ENCODE data around the gene MAPK10. TPM values are rescaled to one million over a fixed set of nuclear protein-coding genes. Genes with fewer than 3 reads are reported as not detected.
A peak's percentile ranks its signal among the peaks of the same experiment; 100 is the strongest.

Gene MAPK10
- total and polyA plus RNA-seq, 8 donors: 16.1 to 44.4 (median 30.5) TPM

DNA sequence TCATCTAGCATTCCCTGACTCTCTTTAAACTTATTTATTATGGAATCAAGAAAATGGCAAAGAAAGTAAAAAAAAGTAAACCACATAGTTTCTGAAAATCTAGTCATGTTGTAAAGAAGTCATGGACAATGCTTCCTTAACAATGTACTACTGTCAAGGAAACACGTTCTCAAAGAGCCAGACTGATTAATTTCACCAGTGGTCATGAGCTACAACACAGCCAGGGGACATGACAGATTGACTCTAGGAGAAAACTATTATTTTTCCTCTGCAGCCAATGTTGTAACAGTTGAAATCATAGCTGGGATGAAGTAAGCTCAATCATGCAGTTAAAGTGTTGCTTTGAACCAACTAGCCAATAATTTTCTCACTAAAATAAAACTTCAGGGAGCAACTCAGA lies 109.2 kb downstream of the MAPK10 start:
- H3K9me3 ChIP-seq: peaks cover 0 to 3% of the 10 kb centered on the region in 2 donors
- DNase-seq (no peak), ATAC-seq (no peak)
- intact Hi-C loops (cut with DNase I): no loop called here
- H3K36me3 ChIP-seq: no peaks in the 10 kb centered on the region
- TF ChIP-seq, protein P1, sequence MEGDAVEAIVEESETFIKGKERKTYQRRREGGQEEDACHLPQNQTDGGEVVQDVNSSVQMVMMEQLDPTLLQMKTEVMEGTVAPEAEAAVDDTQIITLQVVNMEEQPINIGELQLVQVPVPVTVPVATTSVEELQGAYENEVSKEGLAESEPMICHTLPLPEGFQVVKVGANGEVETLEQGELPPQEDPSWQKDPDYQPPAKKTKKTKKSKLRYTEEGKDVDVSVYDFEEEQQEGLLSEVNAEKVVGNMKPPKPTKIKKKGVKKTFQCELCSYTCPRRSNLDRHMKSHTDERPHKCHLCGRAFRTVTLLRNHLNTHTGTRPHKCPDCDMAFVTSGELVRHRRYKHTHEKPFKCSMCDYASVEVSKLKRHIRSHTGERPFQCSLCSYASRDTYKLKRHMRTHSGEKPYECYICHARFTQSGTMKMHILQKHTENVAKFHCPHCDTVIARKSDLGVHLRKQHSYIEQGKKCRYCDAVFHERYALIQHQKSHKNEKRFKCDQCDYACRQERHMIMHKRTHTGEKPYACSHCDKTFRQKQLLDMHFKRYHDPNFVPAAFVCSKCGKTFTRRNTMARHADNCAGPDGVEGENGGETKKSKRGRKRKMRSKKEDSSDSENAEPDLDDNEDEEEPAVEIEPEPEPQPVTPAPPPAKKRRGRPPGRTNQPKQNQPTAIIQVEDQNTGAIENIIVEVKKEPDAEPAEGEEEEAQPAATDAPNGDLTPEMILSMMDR (IDR thresholded peaks at IDR 0.05): no peak
- H3K27me3 ChIP-seq: no peaks in the 10 kb centered on the region
- no peak overlapping the region for H3K27ac ChIP-seq
- H3K4me3 ChIP-seq: no peak overlapping the region
- H3K4me1 ChIP-seq: no peaks in the 10 kb centered on the region

- intact Hi-C loops (cut with DNase I): no loop called here
- H3K4me1 ChIP-seq: no peaks in the 10 kb centered on the region
- H3K27me3 ChIP-seq: no peaks in the 10 kb centered on the region
- DNase-seq (no peak), ATAC-seq (peak; percentile 83)
- no peak overlapping the region for H3K27ac ChIP-seq
- H3K4me3 ChIP-seq: no peak overlapping the region
- peaks cover 0 to under 1% of the 10 kb centered on the region in 2 donors for H3K9me3 ChIP-seq
- TF ChIP-seq, protein P1 (IDR thresholded peaks at IDR 0.05): no peak
- H3K36me3 ChIP-seq: no peaks in the 10 kb centered on the region
Measured at GRCh38 chr4:86250006-86250405, 109.8 kb downstream of the MAPK10 start.

DNA sequence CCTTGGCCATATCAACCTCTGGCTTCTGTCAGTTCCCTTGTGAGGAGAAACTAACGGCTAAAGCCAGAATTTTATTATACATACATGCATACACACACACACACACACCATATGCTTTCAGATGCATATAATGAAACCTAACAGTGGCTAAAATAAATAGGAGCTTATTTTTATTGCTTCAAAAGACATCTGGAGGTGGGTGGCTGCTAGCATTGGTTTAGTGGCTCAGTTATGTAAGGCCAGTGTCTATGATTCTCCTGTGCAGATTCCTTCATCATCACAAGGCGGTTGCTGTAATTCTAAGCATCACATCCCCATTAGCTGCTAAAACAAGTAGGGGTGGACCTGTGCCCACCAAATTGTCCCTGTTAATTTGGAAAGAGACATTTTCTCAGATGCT lies 110.8 kb downstream of the MAPK10 start:
- H3K4me1 ChIP-seq: no peaks in the 10 kb centered on the region
- DNase-seq: no peak
- no peaks in the 10 kb centered on the region for H3K36me3 ChIP-seq
- TF ChIP-seq, protein P1 (IDR thresholded peaks at IDR 0.05): no peak
- H3K4me3 ChIP-seq: no peak overlapping the region
- no peaks in the 10 kb centered on the region for H3K9me3 ChIP-seq
- no peak overlapping the region for H3K27ac ChIP-seq
- intact Hi-C loops (cut with DNase I): no loop called here
- H3K27me3 ChIP-seq: no peaks in the 10 kb centered on the region
- ATAC-seq: no peak

DNA sequence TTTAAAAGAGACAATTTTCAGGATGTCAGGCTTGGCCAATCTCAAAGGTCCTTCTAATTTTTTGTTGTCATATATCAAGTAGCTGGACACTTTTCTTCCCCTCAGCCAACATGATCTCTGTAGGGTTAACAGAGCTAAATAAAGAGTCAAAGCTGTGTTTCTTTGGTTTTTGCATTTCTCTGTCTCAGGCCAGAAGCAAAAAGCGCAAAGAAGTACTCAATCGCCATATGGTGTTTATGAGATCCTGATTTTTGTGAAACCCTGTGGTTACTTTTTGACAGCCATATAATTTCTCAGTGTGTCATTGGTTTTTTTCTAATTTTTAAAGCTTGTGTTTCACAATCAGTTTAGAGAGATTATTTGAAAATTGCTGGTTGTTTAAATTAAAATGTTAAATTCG lies 111.9 kb downstream of the MAPK10 start:
- Histone ChIP-seq H3K4me3 (no peak overlapping the region), H3K9me3 (peaks cover 0 to under 1% of the 10 kb centered on the region in 2 donors), H3K27ac (no peak overlapping the region), H3K27me3 (no peaks in the 10 kb centered on the region), H3K4me1 (no peaks in the 10 kb centered on the region), H3K36me3 (no peaks in the 10 kb centered on the region)
- DNase-seq (no peak), ATAC-seq (no peak)
- intact Hi-C loops (cut with DNase I): no loop called here
- TF ChIP-seq, protein P1 (IDR thresholded peaks at IDR 0.05): no peak

DNA sequence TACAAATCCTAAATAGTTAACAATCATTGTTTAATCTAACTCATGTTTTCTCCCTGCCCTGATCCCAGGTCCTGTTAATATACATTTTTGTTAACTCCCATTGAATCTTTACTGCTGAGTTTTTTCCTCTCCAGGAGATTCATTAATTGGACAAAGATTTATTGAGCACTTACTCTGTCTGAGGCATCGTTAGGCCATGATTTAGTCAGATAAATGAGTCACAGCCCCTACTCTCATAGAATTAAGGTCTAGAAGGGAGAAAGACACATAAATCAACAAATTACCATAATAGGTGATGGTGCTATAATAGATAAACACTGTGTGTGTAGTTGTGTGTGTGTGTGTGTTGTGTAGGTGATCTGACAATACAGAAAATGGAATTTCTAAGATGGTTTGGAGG lies 112.5 kb downstream of the MAPK10 start:
- TF ChIP-seq, protein P1 (IDR thresholded peaks at IDR 0.05): no peak
- intact Hi-C loops (cut with DNase I): no loop called here
- Histone ChIP-seq H3K27me3 (no peaks in the 10 kb centered on the region), H3K36me3 (no peaks in the 10 kb centered on the region), H3K27ac (no peak overlapping the region), H3K4me1 (no peaks in the 10 kb centered on the region), H3K4me3 (no peak overlapping the region), H3K9me3 (peaks cover 0 to 6% of the 10 kb centered on the region in 2 donors)
- no peak for DNase-seq
- ATAC-seq: no peak

Data from left lung (tissue), 10 donors.